ENCODE results near the gene SGO2. TPM values are rescaled to one million over a fixed set of nuclear protein-coding genes. Genes with fewer than 3 reads are reported as not detected.
A peak's percentile ranks its signal among the peaks of the same experiment; 100 is the strongest.

SGO2 gene
- total and polyA plus RNA-seq, 2 donors from 2014 or later = 0.69 to 1.7 TPM

- no peak for DNase-seq
- Histone ChIP-seq H3K9ac (ENCODE audit: low read length in 3 of 3) (no peak overlapping the region), H3K27ac (ENCODE audit: low read depth in 2 of 2, low read length in 2 of 2) (no peak overlapping the region), H3K9me3 (ENCODE audit: control insufficient read depth in 2 of 3, insufficient read depth in 1 of 3, low read length in 3 of 3) (no peaks in the 10 kb centered on the region), H3K4me3 (ENCODE audit: low read length in 3 of 3) (no peak overlapping the region), H3K4me1 (ENCODE audit: control insufficient read depth in 2 of 3, insufficient read depth in 2 of 3, low read depth in 1 of 3, low read length in 3 of 3) (no peaks in the 10 kb centered on the region), H3K36me3 (ENCODE audit: control insufficient read depth in 2 of 3, insufficient read depth in 3 of 3, low read length in 3 of 3) (peaks cover 0 to 30% (median 14%) of the 10 kb centered on the region in 3 donors), H3K27me3 (ENCODE audit: control insufficient read depth, insufficient read depth, low read length) (no peaks in the 10 kb centered on the region)
- no peak for TF ChIP-seq CTCF (IDR thresholded peaks at IDR 0.05; ENCODE audit: borderline replicate concordance, extremely low read depth, insufficient read depth)
- intact Hi-C loops (cut with DNase I) = loop anchor here (10.0 kb wide), 2 partner anchors 175 to 495 kb away; partner anchors contain the start of gene SPATS2L
- no peak for FAIRE-seq
These were observed 46.2 kb upstream of the SGO2 start for GRCh38 chr2:200479692-200480265.

GRCh38 chr2:200482194-200482593 is 43.8 kb upstream of the SGO2 start:
- H3K27ac ChIP-seq (ENCODE audit: low read depth in 2 of 2, low read length in 2 of 2) = no peak overlapping the region
- H3K36me3 ChIP-seq (ENCODE audit: control insufficient read depth in 2 of 3, insufficient read depth in 3 of 3, low read length in 3 of 3) = peaks cover 0 to 12% (median 5%) of the 10 kb centered on the region in 3 donors
- TF ChIP-seq CTCF (IDR thresholded peaks at IDR 0.05; ENCODE audit: borderline replicate concordance, extremely low read depth, insufficient read depth) = no peak
- no peak overlapping the region for H3K4me3 ChIP-seq (ENCODE audit: low read length in 3 of 3)
- DNase-seq (peak in 1 of 5 donors; percentile 16), FAIRE-seq (no peak)
- intact Hi-C loops (cut with DNase I) = loop anchor here (10.0 kb wide), 1 partner anchor 177 kb away; the partner anchor contains the start of gene SPATS2L
- no peaks in the 10 kb centered on the region for H3K27me3 ChIP-seq (ENCODE audit: control insufficient read depth, insufficient read depth, low read length)
- no peak overlapping the region for H3K9ac ChIP-seq (ENCODE audit: low read length in 3 of 3)
- no peaks in the 10 kb centered on the region for H3K4me1 ChIP-seq (ENCODE audit: control insufficient read depth in 2 of 3, insufficient read depth in 2 of 3, low read depth in 1 of 3, low read length in 3 of 3)
- no peaks in the 10 kb centered on the region for H3K9me3 ChIP-seq (ENCODE audit: control insufficient read depth in 2 of 3, insufficient read depth in 1 of 3, low read length in 3 of 3)

- Histone ChIP-seq H3K27me3 (ENCODE audit: control insufficient read depth, insufficient read depth, low read length) (no peaks in the 10 kb centered on the region), H3K9ac (ENCODE audit: low read length in 3 of 3) (no peak overlapping the region), H3K4me1 (ENCODE audit: control insufficient read depth in 2 of 3, insufficient read depth in 2 of 3, low read depth in 1 of 3, low read length in 3 of 3) (no peaks in the 10 kb centered on the region), H3K4me3 (ENCODE audit: low read length in 3 of 3) (no peak overlapping the region), H3K27ac (ENCODE audit: low read depth in 2 of 2, low read length in 2 of 2) (no peak overlapping the region), H3K36me3 (ENCODE audit: control insufficient read depth in 2 of 3, insufficient read depth in 3 of 3, low read length in 3 of 3) (peaks cover 0 to 5% (median 0%) of the 10 kb centered on the region in 3 donors), H3K9me3 (ENCODE audit: control insufficient read depth in 2 of 3, insufficient read depth in 1 of 3, low read length in 3 of 3) (no peaks in the 10 kb centered on the region)
- DNase-seq = peak in 4 of 5 donors; percentile 38 to 63 (median 59)
- intact Hi-C loops (cut with DNase I) = loop anchor here (10.0 kb wide), 1 partner anchor 179 kb away; the partner anchor contains the start of gene SPATS2L
- TF ChIP-seq CTCF (IDR thresholded peaks at IDR 0.05; ENCODE audit: borderline replicate concordance, extremely low read depth, insufficient read depth) = peak; percentile 32
- no peak for FAIRE-seq
These were observed 42.2 kb upstream of the SGO2 start for GRCh38 chr2:200483729-200484198.

All from kidney (tissue), 14 donors.